Ishikawa (cell line): ENCODE data around the gene C2CD4C.

Experiments
- CEBPB ChIP-seq: IDR thresholded peaks from 2 replicates; pipeline ENCODE4 v1.6.1; 2012
- CREB1 ChIP-seq: IDR thresholded peaks from 2 replicates; pipeline ENCODE4 v1.6.1; 2012; ENCODE audit warnings: low read depth
- EGR1 ChIP-seq: IDR thresholded peaks from 2 replicates; pipeline ENCODE4 v1.6.1; 2012
- EP300 ChIP-seq: IDR thresholded peaks from 2 replicates; pipeline ENCODE4 v1.6.1; 2012; ENCODE audit warnings: borderline replicate concordance
- FOXM1 ChIP-seq: IDR thresholded peaks from 2 replicates; pipeline ENCODE4 v1.6.1; 2012; ENCODE audit warnings: low read depth, borderline replicate concordance
- MAX ChIP-seq: IDR thresholded peaks from 2 replicates; pipeline ENCODE4 v1.6.1; 2012
- NFIC ChIP-seq: IDR thresholded peaks from 2 replicates; pipeline ENCODE4 v1.6.1; 2012
- RAD21 ChIP-seq: IDR thresholded peaks from 2 replicates; pipeline ENCODE4 v1.6.1; 2012; ENCODE audit warnings: low read depth
- REST ChIP-seq: IDR thresholded peaks from 2 replicates; pipeline ENCODE4 v1.6.1; 2012; ENCODE audit warnings: low read depth, mild to moderate bottlenecking
- TAF1 ChIP-seq: IDR thresholded peaks from 2 replicates; pipeline ENCODE4 v1.6.1; 2012; ENCODE audit warnings: low read depth, mild to moderate bottlenecking
- TCF12 ChIP-seq: IDR thresholded peaks from 2 replicates; pipeline ENCODE4 v1.6.1; 2012; ENCODE audit warnings: low read depth
- TEAD4 ChIP-seq: IDR thresholded peaks from 2 replicates; pipeline ENCODE4 v1.6.1; 2012
- USF1 ChIP-seq: IDR thresholded peaks from 2 replicates; pipeline ENCODE4 v1.6.1; 2012
- YY1 ChIP-seq: IDR thresholded peaks from 2 replicates; pipeline ENCODE4 v1.6.1; 2012; ENCODE audit warnings: low read depth
- ZBTB7A ChIP-seq: IDR thresholded peaks from 2 replicates; pipeline ENCODE4 v1.6.1; 2012; ENCODE audit warnings: low read depth

The C2CD4C gene

GRCh38 chr19:366951-367350, 42.0 kb downstream of the C2CD4C start:
- TF ChIP-seq TAF1 (no peak), ZBTB7A (no peak), USF1 (no peak), TEAD4 (no peak), CEBPB (no peak), EP300 (no peak), FOXM1 (no peak), CREB1 (no peak), RAD21 (no peak), EGR1 (no peak), YY1 (no peak), MAX (no peak), NFIC (no peak), TCF12 (no peak), REST (no peak)

GRCh38 chr19:366205-366783, 42.7 kb downstream of the C2CD4C start:
- TF ChIP-seq CREB1, result no peak

- TF ChIP-seq CREB1 (no peak), TEAD4 (no peak)
Observed at GRCh38 chr19:364496-365287, 44.3 kb downstream of the C2CD4C start.

- TF ChIP-seq RAD21 (no peak), CEBPB (no peak), TAF1 (no peak), ZBTB7A (no peak)
Observed at GRCh38 chr19:362683-363082, 46.3 kb downstream of the C2CD4C start.

- TF ChIP-seq ZBTB7A (no peak), NFIC (no peak), CREB1 (no peak), TEAD4 (no peak), EGR1 (no peak), RAD21 (no peak), MAX (no peak), FOXM1 (no peak), EP300 (no peak), CEBPB (no peak), TAF1 (no peak), YY1 (no peak)
Observed at GRCh38 chr19:362154-362553, 46.8 kb downstream of the C2CD4C start.

- TF ChIP-seq YY1 (no peak), TCF12 (no peak), CREB1 (no peak), RAD21 (no peak), MAX (no peak), USF1 (no peak), REST (no peak), NFIC (no peak), TAF1 (no peak), TEAD4 (no peak), FOXM1 (no peak), EP300 (no peak), CEBPB (no peak), EGR1 (no peak)
Observed at GRCh38 chr19:359653-359925, 49.4 kb downstream of the C2CD4C start.
